NCI-H446 treated with DMSO at 0.1 percent for 48 hours (cell line): Measurements from ENCODE around the gene ATG9A.
A peak's percentile ranks its signal among the peaks of the same experiment; 100 is the strongest.

ENCODE experiments used
- DNase-seq: peaks from one replicate; lab custom pipeline; 2025; lab: John Stamatoyannopoulos, UW

The ATG9A gene

DNA sequence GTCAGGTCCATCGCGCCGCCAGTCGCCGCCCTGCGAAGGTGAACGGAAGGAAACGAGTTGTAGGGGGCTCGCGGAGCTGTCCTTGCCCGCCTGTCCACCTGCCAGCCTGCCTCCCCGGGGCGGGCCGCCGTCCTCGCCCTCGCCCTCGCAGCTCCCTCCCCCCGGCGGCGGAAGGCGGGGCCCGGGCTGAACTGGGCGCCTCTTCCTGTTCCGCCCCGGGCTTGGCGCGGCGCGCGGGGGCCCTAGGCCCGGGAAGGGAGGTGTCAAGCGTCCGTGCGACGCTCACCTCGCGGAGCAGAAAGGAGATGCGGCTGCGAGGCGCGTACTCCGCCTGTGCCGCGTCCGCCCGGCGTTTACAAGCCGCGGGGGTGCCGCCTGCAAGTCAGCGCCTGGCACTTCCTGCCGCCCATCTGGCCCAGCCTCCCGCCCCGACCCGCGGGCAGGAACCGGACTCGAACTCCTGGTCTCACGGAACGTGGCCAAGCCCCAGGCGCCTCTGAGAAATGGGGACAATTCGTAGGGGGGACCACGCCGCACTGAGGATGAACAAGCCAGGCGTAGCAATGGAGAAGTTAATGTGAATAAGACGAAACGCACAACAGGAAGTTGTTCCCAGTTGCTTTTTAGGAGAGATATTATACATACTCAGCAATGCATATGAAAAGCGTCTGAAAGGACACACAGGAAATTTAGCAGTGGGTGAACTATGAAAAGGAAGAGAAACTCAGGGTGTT, 52.5 kb downstream of the ATG9A start, which contains the start of gene CNPPD1:
Gene CNPPD1 (minus strand): TSS at position 108 of the 734 bp plus-strand sequence. CDS start 97 bp downstream, at position 11.
- DNase-seq = peak; percentile 27

- no peak for DNase-seq
Measured at GRCh38 chr2:219175928-219176817, 53.3 kb downstream of the ATG9A start.

- no peak for DNase-seq
Measured at GRCh38 chr2:219175486-219175885, 54.0 kb downstream of the ATG9A start.

- DNase-seq = no peak
Measured at GRCh38 chr2:219174801-219175200, 54.6 kb downstream of the ATG9A start.

DNA sequence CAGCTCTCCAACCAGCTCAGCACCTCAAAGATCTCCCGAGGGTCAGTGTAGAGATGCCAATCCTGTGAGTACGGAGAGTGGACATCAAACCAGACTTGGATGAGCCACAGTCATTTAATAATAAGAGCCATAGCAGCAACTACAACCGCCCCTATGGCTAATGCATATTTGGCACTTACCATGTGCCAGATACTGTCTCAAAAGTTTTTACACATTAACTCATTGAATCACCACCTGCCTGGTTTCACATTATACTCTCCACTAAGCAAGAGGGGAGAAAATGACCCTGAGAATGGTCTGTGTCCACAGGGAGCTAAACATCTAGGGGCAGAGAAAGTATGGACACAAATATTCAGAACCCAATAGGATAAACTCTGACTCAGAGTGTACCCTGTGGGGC, 55.3 kb downstream of the ATG9A start:
- no peak for DNase-seq

- DNase-seq = no peak
Measured at GRCh38 chr2:219173176-219173575, 56.3 kb downstream of the ATG9A start.

DNA sequence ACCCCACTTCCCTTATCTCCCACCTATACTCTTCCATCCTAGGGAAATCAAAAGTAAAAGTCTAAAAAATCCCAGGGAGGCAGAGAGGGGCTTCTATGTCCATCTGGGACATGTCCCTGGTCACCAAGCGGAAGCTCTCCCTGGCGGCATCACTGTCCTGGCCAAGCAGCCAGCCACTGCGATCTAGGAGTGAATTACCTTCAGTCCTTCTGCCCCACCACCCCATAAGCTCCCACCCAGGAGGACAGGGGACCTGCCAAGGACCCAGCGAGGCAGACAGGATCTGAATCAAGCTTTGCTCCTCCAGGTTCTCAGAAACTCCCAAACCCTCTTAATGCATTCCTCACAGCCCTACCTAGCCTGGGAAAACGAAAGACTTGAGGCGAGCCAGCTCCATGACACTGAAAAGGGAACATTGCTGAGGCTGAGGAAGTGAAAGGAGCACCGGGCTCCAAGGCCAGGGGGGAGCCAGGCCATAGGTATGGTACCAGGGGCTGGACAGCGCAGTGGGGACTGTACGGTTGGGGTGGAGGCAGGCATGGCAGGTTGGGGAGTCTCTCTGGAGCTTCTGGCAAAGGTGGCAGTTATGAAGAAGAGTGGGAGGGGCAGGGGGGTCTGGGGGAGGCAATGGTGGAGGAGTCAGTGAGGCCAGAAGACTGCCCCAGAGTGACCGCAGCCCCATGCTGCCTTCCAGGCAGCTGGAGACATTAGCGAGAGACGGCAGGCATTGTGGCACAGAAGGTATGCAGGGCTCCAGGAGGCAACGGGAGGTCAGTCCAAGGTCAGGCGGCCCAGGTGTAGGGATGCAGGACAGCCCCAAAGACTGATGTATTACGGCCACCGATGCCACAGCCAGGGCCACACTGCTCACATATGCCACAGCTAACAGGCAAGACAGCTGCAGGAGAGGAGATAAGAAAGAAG, 56.9 kb downstream of the ATG9A start:
- no peak for DNase-seq

DNA sequence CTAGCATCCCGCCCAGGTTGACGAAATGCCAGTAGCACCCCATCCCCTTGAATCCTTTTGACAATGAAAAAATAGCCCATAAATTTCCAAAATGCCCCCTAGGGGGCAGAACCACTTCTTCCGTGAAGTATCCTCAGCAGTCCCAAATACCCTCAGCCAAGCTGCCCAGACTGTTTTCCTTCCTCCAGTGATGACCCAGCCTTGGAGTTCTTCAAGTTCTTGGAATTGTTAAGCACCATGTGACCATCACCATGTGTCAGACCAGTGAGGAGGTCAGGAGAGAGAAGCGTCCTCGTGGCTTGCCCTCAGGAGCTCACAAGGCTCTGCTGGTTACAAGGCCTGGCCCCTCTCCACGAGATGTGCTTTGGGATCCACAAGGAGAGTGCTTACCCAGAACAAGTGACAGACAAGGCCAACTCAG, 58.2 kb downstream of the ATG9A start:
- no peak for DNase-seq

DNA sequence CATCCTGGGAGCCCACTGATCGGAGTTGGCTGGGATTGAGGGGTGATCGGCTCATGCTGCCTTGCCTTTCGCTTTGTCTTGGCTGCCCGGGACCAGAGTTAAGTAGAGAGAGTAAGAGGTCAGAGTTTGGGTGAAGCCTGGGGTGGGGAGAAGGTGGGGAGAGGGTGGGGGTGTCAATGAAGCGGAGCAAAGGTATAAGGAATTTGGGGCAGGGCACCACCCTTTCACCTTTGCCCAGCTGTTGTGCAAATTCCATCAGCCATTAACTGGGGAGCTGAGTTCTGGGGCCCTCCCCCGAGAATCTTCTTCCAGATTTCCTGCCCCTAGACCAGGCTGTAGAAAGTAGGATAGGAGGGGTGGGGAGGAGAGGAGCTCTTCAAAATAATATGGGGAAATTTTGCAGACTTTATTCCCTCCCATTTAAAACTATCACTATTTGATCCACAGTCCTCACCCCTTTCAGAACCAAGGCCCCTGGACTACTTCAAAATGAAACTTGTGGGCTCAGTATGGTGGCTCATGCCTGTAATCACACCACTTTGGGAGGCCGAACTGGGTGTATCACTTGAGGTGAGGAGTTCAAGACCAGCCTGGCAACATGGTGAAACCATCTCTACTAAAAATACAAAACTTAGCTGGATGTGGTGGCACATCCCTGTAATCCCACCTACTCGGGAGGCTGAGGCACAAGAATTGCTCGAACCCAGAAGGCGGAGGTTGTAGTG, 59.3 kb downstream of the ATG9A start, which contains the start of gene SLC23A3:
Gene SLC23A3 (minus strand): TSS at position 100 of the 725 bp plus-strand sequence. CDS start 45 bp downstream, at position 55.
- DNase-seq = no peak
